HG03520 (cell line): Measurements from ENCODE around the gene CDKN2AIPNL.
"Not testable (repeated sequence)": the region's sequence is repeated elsewhere in the genome, so short reads cannot be mapped to it uniquely, and the experiment has no call there.

ENCODE experiments used
- ATAC-seq: cut with Tn5 transposase; IDR thresholded peaks from one replicate; pipeline ENCODE4 v1.9.1; 2021; ENCODE audit warnings: mild to moderate bottlenecking, moderate library complexity; ENCODE audit not compliant: unreplicated experiment

Gene CDKN2AIPNL

GRCh38 chr5:134403951-134404350, 7.7 kb downstream of the CDKN2AIPNL start:
- ATAC-seq = no peak

GRCh38 chr5:134398609-134399155, 13.0 kb downstream of the CDKN2AIPNL start:
- no peak for ATAC-seq

- ATAC-seq = no peak
Observed at GRCh38 chr5:134397196-134397595, 14.5 kb downstream of the CDKN2AIPNL start.

- no peak for ATAC-seq
Observed at GRCh38 chr5:134396274-134396673, 15.4 kb downstream of the CDKN2AIPNL start.

GRCh38 chr5:134394932-134395331, 16.7 kb downstream of the CDKN2AIPNL start:
- no peak for ATAC-seq

GRCh38 chr5:134392301-134392700, 19.4 kb downstream of the CDKN2AIPNL start:
- ATAC-seq = no peak

GRCh38 chr5:134387443-134387842, 24.2 kb downstream of the CDKN2AIPNL start:
- ATAC-seq = no peak

- no peak for ATAC-seq
Observed at GRCh38 chr5:134383980-134384697, 27.5 kb downstream of the CDKN2AIPNL start.

GRCh38 chr5:134382204-134382603, 29.5 kb downstream of the CDKN2AIPNL start:
- not testable (repeated sequence) for ATAC-seq

GRCh38 chr5:134380346-134380745, 31.3 kb downstream of the CDKN2AIPNL start:
- no peak for ATAC-seq

GRCh38 chr5:134374232-134374631, 37.4 kb downstream of the CDKN2AIPNL start:
- no peak for ATAC-seq

- not testable (repeated sequence) for ATAC-seq
Observed at GRCh38 chr5:134373633-134374032, 38.0 kb downstream of the CDKN2AIPNL start.

GRCh38 chr5:134371834-134372340, 39.8 kb downstream of the CDKN2AIPNL start:
- ATAC-seq = no peak

- ATAC-seq = peak; percentile 55
Observed at GRCh38 chr5:134370871-134371833, 40.5 kb downstream of the CDKN2AIPNL start, which contains the start of gene UBE2B. Gene UBE2B (plus strand): TSS chr5:134371569. CDS start chr5:134371596, 27 bp downstream.

- ATAC-seq = peak; percentile 5
Observed at GRCh38 chr5:134370311-134370870, 41.3 kb downstream of the CDKN2AIPNL start.

- ATAC-seq = no peak
Observed at GRCh38 chr5:134365604-134366003, 46.1 kb downstream of the CDKN2AIPNL start.

- no peak for ATAC-seq
Observed at GRCh38 chr5:134355681-134356080, 56.0 kb downstream of the CDKN2AIPNL start.
